ENCODE measurements around the gene ACTBL2. TPM values are rescaled to one million over a fixed set of nuclear protein-coding genes. Genes with fewer than 3 reads are reported as not detected.

The ACTBL2 gene
- total RNA-seq, 1 donor from 2014 or later: not detected

DNA sequence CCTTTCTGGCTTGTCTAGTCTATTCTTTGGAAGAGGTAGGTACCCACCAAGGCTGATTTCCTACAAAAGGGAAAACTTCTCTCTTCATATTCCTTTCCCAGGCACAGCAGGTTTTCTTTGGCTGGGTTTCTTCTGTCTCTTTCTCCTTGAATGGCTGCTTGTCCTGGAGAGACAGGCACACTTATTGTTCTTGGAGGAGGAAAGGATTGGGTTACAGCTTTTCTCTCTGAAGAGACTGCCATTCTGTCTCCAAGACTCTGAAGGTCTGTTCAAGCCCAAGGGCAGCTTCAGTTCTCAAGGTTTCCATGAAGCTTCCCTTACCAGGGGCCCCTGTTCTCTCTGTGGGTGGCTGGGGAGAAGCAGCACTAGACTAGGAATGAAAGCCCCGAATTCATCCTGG lies 33.9 kb downstream of the ACTBL2 start:
- Histone ChIP-seq H3K9me3 (no peaks in the 10 kb centered on the region), H3K4me1 (peaks cover 8 to 49% of the 10 kb centered on the region in 2 donors), H3K36me3 (no peaks in the 10 kb centered on the region), H3K27me3 (no peaks in the 10 kb centered on the region), H3K4me3 (no peak overlapping the region), H3K27ac (peak overlapping the region; percentile 63 to 69)
- DNase-seq (ENCODE audit: low spot score in 2 of 2): no peak
- TF ChIP-seq, protein P1, sequence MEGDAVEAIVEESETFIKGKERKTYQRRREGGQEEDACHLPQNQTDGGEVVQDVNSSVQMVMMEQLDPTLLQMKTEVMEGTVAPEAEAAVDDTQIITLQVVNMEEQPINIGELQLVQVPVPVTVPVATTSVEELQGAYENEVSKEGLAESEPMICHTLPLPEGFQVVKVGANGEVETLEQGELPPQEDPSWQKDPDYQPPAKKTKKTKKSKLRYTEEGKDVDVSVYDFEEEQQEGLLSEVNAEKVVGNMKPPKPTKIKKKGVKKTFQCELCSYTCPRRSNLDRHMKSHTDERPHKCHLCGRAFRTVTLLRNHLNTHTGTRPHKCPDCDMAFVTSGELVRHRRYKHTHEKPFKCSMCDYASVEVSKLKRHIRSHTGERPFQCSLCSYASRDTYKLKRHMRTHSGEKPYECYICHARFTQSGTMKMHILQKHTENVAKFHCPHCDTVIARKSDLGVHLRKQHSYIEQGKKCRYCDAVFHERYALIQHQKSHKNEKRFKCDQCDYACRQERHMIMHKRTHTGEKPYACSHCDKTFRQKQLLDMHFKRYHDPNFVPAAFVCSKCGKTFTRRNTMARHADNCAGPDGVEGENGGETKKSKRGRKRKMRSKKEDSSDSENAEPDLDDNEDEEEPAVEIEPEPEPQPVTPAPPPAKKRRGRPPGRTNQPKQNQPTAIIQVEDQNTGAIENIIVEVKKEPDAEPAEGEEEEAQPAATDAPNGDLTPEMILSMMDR (IDR thresholded peaks at IDR 0.05): no peak
- intact Hi-C loops (cut with DNase I): no loop called here

DNA sequence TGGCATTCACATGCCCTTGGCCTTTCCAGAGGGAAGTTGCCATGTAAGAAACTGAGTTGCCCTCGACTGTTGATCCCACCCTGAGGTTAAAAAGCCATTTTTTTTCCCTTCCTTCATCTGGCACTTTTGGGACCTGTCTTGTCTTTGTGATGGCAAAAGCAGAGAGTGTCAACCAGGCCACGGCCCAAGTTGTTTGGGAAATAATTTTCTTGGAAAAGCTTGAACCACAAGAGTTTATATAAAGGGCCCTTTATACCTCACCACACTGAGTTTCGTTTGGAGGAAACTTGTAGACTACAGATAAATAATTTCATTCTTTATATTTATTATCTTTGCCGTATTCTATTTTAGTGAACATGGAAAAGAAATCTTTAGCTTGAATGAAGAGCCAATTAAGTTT lies 34.3 kb downstream of the ACTBL2 start:
- peaks cover 8 to 45% of the 10 kb centered on the region in 2 donors for H3K4me1 ChIP-seq
- intact Hi-C loops (cut with DNase I): no loop called here
- H3K27me3 ChIP-seq: no peaks in the 10 kb centered on the region
- H3K9me3 ChIP-seq: no peaks in the 10 kb centered on the region
- DNase-seq (ENCODE audit: low spot score in 2 of 2): no peak
- no peaks in the 10 kb centered on the region for H3K36me3 ChIP-seq
- H3K4me3 ChIP-seq: no peak overlapping the region
- peak overlapping the region; percentile 63 to 69 for H3K27ac ChIP-seq
- TF ChIP-seq, protein P1 (IDR thresholded peaks at IDR 0.05): no peak

DNA sequence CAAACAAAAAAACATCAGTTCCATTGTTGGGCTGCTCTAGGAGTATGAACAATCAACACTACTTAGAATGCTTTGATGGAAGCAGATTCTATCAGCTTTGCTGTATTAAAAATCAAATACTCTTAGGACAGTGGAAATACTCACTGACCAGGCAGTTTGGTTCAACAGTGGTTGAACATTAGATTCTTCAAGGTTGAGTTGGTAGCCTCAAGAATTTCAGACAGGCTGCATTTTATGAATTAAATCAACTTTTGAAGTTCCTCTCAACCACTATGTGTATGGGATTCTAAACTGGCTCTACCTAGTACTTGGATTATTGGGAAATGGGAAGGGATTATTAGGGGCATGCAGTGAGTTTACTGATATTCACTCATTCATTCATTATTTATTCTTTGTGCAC lies 35.0 kb downstream of the ACTBL2 start:
- Histone ChIP-seq H3K9me3 (no peaks in the 10 kb centered on the region), H3K4me1 (peaks cover 7 to 40% of the 10 kb centered on the region in 2 donors), H3K27me3 (no peaks in the 10 kb centered on the region), H3K27ac (no peak overlapping the region), H3K4me3 (no peak overlapping the region), H3K36me3 (no peaks in the 10 kb centered on the region)
- no peak for DNase-seq (ENCODE audit: low spot score in 2 of 2)
- intact Hi-C loops (cut with DNase I): no loop called here
- TF ChIP-seq, protein P1 (IDR thresholded peaks at IDR 0.05): no peak

DNA sequence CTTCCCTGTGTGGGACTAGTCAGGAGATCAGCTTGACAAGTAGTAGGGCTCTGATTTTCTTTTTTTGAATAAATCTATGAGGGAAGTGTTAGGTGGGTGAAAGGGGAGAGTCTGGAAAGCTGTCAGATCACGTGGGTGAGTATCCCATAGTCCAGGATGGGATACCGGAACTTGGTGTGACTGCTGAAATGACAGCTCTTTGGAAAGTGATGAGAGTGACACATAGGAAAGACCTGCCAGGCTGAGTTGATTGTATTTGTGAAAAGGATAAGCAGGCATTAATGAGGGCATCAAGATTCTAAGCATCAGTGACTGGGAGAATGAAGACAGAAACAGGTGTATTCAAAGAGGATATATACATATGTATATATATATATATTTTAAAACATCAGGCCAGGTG lies 35.6 kb downstream of the ACTBL2 start:
- intact Hi-C loops (cut with DNase I): no loop called here
- TF ChIP-seq, protein P1 (IDR thresholded peaks at IDR 0.05): no peak
- Histone ChIP-seq H3K4me3 (no peak overlapping the region), H3K4me1 (peaks cover 4 to 37% of the 10 kb centered on the region in 2 donors), H3K36me3 (no peaks in the 10 kb centered on the region), H3K27me3 (no peaks in the 10 kb centered on the region), H3K27ac (no peak overlapping the region), H3K9me3 (no peaks in the 10 kb centered on the region)
- DNase-seq (ENCODE audit: low spot score in 2 of 2): no peak

DNA sequence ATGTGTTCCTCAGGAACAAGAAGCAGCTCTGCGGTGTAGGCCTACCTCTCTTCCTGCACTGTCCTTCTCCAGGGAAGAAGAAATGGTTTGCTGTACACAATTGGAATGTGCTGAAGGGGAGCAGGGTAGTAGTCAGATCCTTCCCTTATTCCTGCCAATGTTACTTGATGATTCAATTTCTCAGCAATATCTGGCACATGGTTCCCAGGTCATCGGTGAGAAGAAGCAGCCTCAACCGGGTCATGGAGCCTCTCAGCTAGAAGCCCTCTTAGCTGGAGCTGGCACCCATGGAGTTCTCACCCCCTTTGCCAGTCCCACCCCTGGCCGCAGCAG lies 36.9 kb downstream of the ACTBL2 start:
- intact Hi-C loops (cut with DNase I): no loop called here
- H3K36me3 ChIP-seq: no peaks in the 10 kb centered on the region
- H3K27ac ChIP-seq: no peak overlapping the region
- no peak overlapping the region for H3K4me3 ChIP-seq
- peaks cover 8 to 32% of the 10 kb centered on the region in 2 donors for H3K4me1 ChIP-seq
- DNase-seq (ENCODE audit: low spot score in 2 of 2): no peak
- H3K27me3 ChIP-seq: no peaks in the 10 kb centered on the region
- H3K9me3 ChIP-seq: no peaks in the 10 kb centered on the region
- TF ChIP-seq, protein P1 (IDR thresholded peaks at IDR 0.05): no peak

DNA sequence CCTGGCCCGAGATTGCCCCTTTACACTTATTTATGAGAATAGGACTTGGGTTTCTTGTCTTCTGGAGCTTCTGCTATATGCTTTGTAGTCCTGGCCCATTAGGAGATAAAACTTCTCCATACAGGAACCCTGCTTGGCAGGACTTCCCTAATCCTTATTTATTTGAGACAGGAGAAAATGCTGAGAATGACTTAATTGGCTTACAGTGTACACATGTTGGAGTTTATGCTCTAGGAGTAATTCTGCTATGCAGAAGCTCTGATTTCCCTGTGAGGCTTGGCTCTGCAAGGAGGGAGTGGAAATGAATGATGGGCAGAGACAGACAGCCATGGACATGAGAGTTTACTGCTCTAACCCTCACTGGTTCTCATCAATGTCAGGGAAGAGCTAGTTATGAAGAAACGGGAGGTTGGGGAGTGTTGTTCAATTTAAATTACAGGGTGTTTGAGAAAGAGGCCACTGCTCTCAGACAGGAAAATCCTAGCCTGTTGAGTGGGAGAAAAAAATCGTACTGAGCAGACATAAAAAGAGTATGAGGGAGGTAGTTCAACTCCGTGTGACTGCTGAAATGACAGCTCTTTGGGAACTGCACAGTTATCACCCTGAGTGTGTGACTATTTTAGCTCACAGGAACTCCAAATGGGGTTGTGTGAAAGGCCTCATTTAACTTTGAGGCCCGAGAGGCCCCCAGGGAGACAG lies 37.5 kb downstream of the ACTBL2 start:
- H3K36me3 ChIP-seq: no peaks in the 10 kb centered on the region
- H3K9me3 ChIP-seq: no peaks in the 10 kb centered on the region
- DNase-seq (ENCODE audit: low spot score in 2 of 2): no peak
- no peaks in the 10 kb centered on the region for H3K27me3 ChIP-seq
- H3K4me1 ChIP-seq: peaks cover 8 to 29% of the 10 kb centered on the region in 2 donors
- H3K27ac ChIP-seq: no peak overlapping the region
- TF ChIP-seq, protein P1 (IDR thresholded peaks at IDR 0.05): no peak
- intact Hi-C loops (cut with DNase I): no loop called here
- H3K4me3 ChIP-seq: no peak overlapping the region

Data from ascending aorta (tissue), 2 donors.